Caco-2 (cell line): ENCODE results near the gene LRP6. TPM values are rescaled to one million over a fixed set of nuclear protein-coding genes. Genes with fewer than 3 reads are reported as not detected.

Experiments
- BruUV-seq: library from RNA; stranded (reverse); fragments of 400-500 nt; replicated peaks from 2 replicates; lab custom pipeline; 2021; lab: Mats Ljungman, UMichigan
- CTCF ChIA-PET: fragments of 300-600 bp; sonication (Branson Sonifier 250); formaldehyde crosslinking; loops from one replicate; lab custom pipeline; 2022; ENCODE audit warnings: antibody characterized with exemption; lab: Charles Lee
- POLR2A ChIA-PET: fragments of 300-600 bp; sonication (Branson Sonifier 250); formaldehyde crosslinking; loops from one replicate; lab custom pipeline; 2022; ENCODE audit warnings: antibody characterized with exemption; lab: Charles Lee
- DNase-seq, 2 experiments: peaks; one replicate each; pipeline versions ENCODE4 v3.0.0 to v3.0.0-alpha.2; 2020 to 2022
- H3K27me3 ChIP-seq: replicated peaks from 2 replicates; pipeline ENCODE4 v1.6.0; 2011; ENCODE audit warnings: low read length; ENCODE audit not compliant: control insufficient read depth, insufficient read depth
- H3K36me3 ChIP-seq: 2 replicates; pipeline ENCODE4 v1.5.1; 2011; ENCODE audit warnings: low read length; ENCODE audit not compliant: control insufficient read depth, insufficient read depth
- H3K4me1 ChIP-seq: fragments of 250-450 bp; sonication (Bioruptor Pico); 2 replicates; pipeline ENCODE4 v1.5.1; 2020; ENCODE audit warnings: mild to moderate bottlenecking
- H3K4me3 ChIP-seq: 2 replicates; pipeline ENCODE4 v1.5.1; 2011; ENCODE audit warnings: low read depth, mild to moderate bottlenecking, control low read depth, low read length
- H3K9me3 ChIP-seq: fragments of 250-450 bp; sonication (Bioruptor Pico); 2 replicates; pipeline ENCODE4 v1.5.1; 2020; ENCODE audit warnings: mild to moderate bottlenecking, moderate library complexity
- H3K27ac Mint-ChIP-seq: one replicate; pipeline ENCODE4 v1.8.0; 2022; ENCODE audit warnings: mixed read lengths; ENCODE audit not compliant: unreplicated experiment
- H3K27me3 Mint-ChIP-seq: one replicate; pipeline ENCODE4 v1.8.0; 2022; ENCODE audit warnings: mixed read lengths; ENCODE audit not compliant: insufficient read depth, unreplicated experiment
- H3K36me3 Mint-ChIP-seq: one replicate; pipeline ENCODE4 v1.8.0; 2022; ENCODE audit warnings: mild to moderate bottlenecking, mixed read lengths; ENCODE audit not compliant: insufficient read depth, unreplicated experiment
- H3K4me1 Mint-ChIP-seq: one replicate; pipeline ENCODE4 v1.8.0; 2022; ENCODE audit warnings: low read depth, mixed read lengths; ENCODE audit not compliant: unreplicated experiment
- H3K4me3 Mint-ChIP-seq: one replicate; pipeline ENCODE4 v1.8.0; 2022; ENCODE audit warnings: mild to moderate bottlenecking, moderate library complexity, mixed read lengths; ENCODE audit not compliant: unreplicated experiment
- H3K9me3 Mint-ChIP-seq: one replicate; pipeline ENCODE4 v1.8.0; 2022; ENCODE audit warnings: mixed read lengths; ENCODE audit not compliant: unreplicated experiment
- CTCF ChIP-seq, 2 experiments: fragments of 200-600 bp in 1 of 2; IDR thresholded peaks; 1 replicate in 1 of 2; 2 replicates in 1 of 2; pipeline versions ENCODE4 v1.5.1 to v1.8.0; 2011 to 2022; ENCODE audit warnings: antibody characterized with exemption in 1 of 2, control low read depth in 1 of 2, inconsistent platforms in 1 of 2, low read depth in 1 of 2, low read length in 1 of 2, mild to moderate bottlenecking in 1 of 2, moderate library complexity in 1 of 2; ENCODE audit not compliant: insufficient read depth in 1 of 2, severe bottlenecking in 1 of 2, unreplicated experiment in 1 of 2
- intact Hi-C: fragments of 100-400 bp; cut with micrococcal nuclease; formaldehyde crosslinking; loops from one replicate; pipeline ENCODE4 v1.10.0; 2022; ENCODE audit not compliant: unreplicated experiment
- total RNA-seq: library from RNA; stranded (reverse); gene quantifications from 2 replicates; pipeline ENCODE4 v1.2.3, GENCODE V29; 2022

The LRP6 gene
- total RNA-seq, 1 experiment from 2014 or later, result 72.7 TPM

GRCh38 chr12:12238605-12239004 is 28.2 kb downstream of the LRP6 start:
- Mint-ChIP-seq H3K36me3 (peaks cover 8% of the 10 kb centered on the region), H3K4me1 (peaks cover 35% of the 10 kb centered on the region), H3K9me3 (no peaks in the 10 kb centered on the region), H3K4me3 (no peak overlapping the region), H3K27ac (no peak overlapping the region), H3K27me3 (no peaks in the 10 kb centered on the region)
- Histone ChIP-seq H3K27me3 (no peaks in the 10 kb centered on the region), H3K9me3 (0 out of 2 replicates have a peak, but pooled peaks cover 6% of the 10 kb centered on the region), H3K36me3 (no peaks in the 10 kb centered on the region), H3K4me3 (no peak overlapping the region), H3K4me1 (peaks cover 20% of the 10 kb centered on the region)
- ChIA-PET POLR2A (no interaction called here), CTCF (interaction anchor here (0.6 kb wide), 1 partner anchor 31 kb away, joined by 3 read pairs; no protein-coding TSS in a partner anchor)
- no TSS peak for BruUV-seq
- no peak for DNase-seq
- intact Hi-C loops, result no loop called here
- no peak for TF ChIP-seq CTCF (IDR thresholded peaks at IDR 0.05; ENCODE audit: insufficient read depth in 1 of 2, low read depth in 1 of 2, low read length in 1 of 2, severe bottlenecking in 1 of 2, unreplicated experiment in 1 of 2)

- Mint-ChIP-seq H3K27me3 (no peaks in the 10 kb centered on the region), H3K36me3 (peaks cover 8% of the 10 kb centered on the region), H3K4me1 (peaks cover 29% of the 10 kb centered on the region), H3K9me3 (no peaks in the 10 kb centered on the region), H3K4me3 (peak overlapping the region; percentile 18), H3K27ac (peak overlapping the region; percentile 56)
- no peak for TF ChIP-seq CTCF (IDR thresholded peaks at IDR 0.05; ENCODE audit: insufficient read depth in 1 of 2, low read depth in 1 of 2, low read length in 1 of 2, severe bottlenecking in 1 of 2, unreplicated experiment in 1 of 2)
- ChIA-PET CTCF (interaction anchor here (0.7 kb wide), 1 partner anchor 33 kb away, joined by 3 read pairs; no protein-coding TSS in a partner anchor), POLR2A (no interaction called here)
- intact Hi-C loops, result no loop called here
- H3K27me3 ChIP-seq, result no peaks in the 10 kb centered on the region
- 0 out of 2 replicates have a peak, but pooled peaks cover 6% of the 10 kb centered on the region for H3K9me3 ChIP-seq
- BruUV-seq, result no TSS peak
- no peak overlapping the region for H3K4me3 ChIP-seq
- H3K36me3 ChIP-seq, result no peaks in the 10 kb centered on the region
- peaks cover 20% of the 10 kb centered on the region for H3K4me1 ChIP-seq
- peak in 1 of 2 experiments; percentile 34 for DNase-seq
Measured at GRCh38 chr12:12236896-12237295, 29.9 kb downstream of the LRP6 start.

GRCh38 chr12:12230275-12230674 is 36.6 kb downstream of the LRP6 start:
- POLR2A ChIA-PET, result no interaction called here
- no peak for TF ChIP-seq CTCF (IDR thresholded peaks at IDR 0.05; ENCODE audit: insufficient read depth in 1 of 2, low read depth in 1 of 2, low read length in 1 of 2, severe bottlenecking in 1 of 2, unreplicated experiment in 1 of 2)

More at GRCh38 chr12:12230275-12230674, 36.6 kb downstream of the LRP6 start:
- Mint-ChIP-seq H3K4me1 (peaks cover 6% of the 10 kb centered on the region), H3K27ac (no peak overlapping the region), H3K27me3 (no peaks in the 10 kb centered on the region), H3K36me3 (peaks cover 12% of the 10 kb centered on the region), H3K9me3 (no peaks in the 10 kb centered on the region), H3K4me3 (no peak overlapping the region)
- no peak overlapping the region for H3K4me3 ChIP-seq
- H3K36me3 ChIP-seq, result no peaks in the 10 kb centered on the region
- H3K27me3 ChIP-seq, result no peaks in the 10 kb centered on the region
- CTCF ChIA-PET, result no interaction called here
- H3K4me1 ChIP-seq, result no peaks in the 10 kb centered on the region
- DNase-seq, result no peak
- no peaks in the 10 kb centered on the region for H3K9me3 ChIP-seq
- intact Hi-C loops, result no loop called here
- no TSS peak for BruUV-seq
